ENCODE results near the gene MYL4. TPM values are rescaled to one million over a fixed set of nuclear protein-coding genes. Genes with fewer than 3 reads are reported as not detected.
A peak's percentile ranks its signal among the peaks of the same experiment; 100 is the strongest.
"Not testable (repeated sequence)": the region's sequence is repeated elsewhere in the genome, so short reads cannot be mapped to it uniquely, and the experiment has no call there.

MYL4 gene
- total RNA-seq, 1 donor from 2014 or later: not detected

DNA sequence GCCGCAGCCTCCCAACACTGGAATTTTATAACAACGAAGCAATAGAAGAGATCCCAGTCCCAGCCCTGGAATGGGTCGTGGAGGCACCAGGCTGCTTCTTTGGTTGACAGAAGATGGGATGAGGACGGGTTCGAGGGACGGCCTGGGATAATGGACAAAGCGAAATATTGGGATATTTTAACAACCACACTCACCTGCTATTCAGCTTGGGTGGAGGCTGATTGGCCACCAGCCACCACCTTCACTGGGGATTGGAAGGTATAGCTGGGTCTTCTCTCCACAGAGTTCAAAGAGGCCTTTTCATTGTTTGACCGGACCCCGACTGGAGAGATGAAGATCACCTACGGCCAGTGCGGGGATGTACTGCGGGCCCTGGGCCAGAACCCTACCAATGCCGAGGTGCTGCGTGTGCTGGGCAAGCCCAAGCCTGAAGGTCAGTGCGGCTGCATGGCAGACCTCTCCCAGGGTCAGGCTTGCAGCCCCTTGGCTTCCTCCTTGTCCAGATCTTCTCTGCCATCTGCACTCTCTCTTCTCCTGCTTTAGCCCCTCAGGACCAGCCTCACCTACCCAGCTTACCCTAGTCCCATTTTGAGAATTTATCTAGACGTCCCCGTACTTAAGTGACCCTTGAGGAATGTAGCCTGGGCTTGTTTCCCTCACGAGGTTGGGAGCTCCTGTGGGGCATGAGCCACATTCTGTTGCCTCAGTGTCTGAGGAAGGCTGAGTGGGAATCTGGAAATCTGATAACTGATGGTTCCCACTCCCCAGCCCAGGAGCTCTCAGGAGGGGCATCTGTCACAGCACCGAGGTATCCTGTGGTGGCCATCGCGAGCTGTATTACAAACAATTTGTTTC lies 10.7 kb downstream of the MYL4 start:
- DNase-seq (ENCODE audit: low spot score): peak; percentile 40

DNA sequence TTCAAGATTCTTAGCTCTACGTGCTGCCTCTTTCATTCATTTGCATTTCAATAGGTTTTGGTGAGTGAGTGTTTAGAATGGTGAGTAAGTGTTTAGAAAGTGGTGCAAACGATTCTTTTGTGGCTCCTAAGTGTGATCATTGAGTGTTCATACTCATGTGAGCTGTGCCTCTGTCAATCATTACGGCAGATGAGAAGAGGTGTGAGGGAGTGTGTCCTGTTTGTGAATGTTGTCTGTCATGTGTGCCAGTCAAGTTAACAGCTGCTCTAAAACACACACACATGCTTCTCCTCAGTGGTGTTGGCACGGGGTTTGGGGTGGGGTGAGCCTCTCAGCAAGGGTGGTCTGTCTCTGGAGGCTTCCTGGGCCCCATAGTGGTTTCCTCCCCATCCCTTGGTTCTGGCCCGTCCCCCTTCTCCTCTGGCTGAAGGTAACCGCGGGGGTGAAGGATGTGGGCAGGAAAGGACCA lies 11.4 kb downstream of the MYL4 start:
- ATAC-seq (no peak), DNase-seq (ENCODE audit: low spot score) (no peak)

More for the DNA sequence above, 10.7 kb downstream of the MYL4 start:
- no peak for ATAC-seq

DNA sequence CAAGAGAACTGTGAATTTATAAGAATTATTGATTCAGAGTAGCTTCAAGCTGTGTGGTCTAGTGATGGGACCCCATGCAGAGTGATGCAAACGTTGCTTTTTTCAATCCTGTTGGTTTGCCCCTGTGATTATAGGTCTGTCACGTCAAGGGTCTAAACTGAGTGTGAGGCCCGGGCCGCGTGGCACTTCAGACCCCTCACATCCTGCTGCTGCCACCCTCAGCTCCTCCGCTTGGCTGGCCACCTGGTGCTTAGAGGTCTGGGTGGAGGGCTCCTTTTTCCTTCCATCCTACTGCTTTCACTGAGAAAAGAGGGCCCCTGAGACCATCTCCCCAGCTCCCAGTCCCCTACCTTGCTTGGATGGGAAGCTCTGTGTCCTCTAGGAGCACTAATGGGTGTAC lies 12.0 kb downstream of the MYL4 start:
- ATAC-seq: no peak
- DNase-seq (ENCODE audit: low spot score): no peak

DNA sequence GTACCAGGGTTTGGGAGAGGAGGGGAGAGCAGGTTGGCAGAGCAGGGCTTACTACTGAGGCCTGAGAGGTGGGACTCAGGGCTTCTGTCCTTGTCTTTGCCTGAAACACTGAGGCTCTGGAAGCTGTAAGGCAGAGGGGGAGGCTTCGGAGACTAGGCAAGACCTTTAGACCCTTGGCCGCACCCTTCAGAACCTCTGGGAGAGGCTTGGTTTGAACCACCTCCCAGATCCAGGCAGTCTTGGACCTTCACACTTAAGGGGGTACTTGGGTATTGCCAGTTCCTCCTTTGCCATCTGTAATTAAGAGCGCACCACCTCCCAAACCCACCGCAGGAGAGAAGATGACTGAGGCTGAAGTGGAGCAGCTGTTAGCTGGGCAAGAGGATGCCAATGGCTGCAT lies 12.9 kb downstream of the MYL4 start:
- DNase-seq (ENCODE audit: low spot score) (no peak), ATAC-seq (no peak)

DNA sequence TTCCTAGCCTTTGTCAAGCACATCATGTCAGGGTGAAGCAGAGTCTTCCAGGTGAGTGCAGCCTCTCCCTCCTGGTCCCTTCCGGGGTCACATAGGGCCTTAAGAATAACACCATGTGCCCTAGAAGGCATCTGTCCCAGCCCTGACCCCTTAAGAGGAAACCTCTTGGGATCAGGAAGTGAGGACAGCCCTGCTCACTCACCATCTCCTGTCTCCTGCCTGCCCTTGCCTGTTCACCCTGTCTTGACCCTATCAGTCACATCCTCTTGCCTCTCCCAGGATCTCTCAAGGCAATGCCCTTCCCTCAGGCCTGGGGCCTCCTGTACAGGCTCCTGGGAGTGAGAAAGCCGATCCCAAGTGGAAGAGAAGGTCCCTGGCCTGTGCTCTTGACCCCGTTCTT lies 13.9 kb downstream of the MYL4 start:
- DNase-seq (ENCODE audit: low spot score) (no peak), ATAC-seq (peak; percentile 46)

DNA sequence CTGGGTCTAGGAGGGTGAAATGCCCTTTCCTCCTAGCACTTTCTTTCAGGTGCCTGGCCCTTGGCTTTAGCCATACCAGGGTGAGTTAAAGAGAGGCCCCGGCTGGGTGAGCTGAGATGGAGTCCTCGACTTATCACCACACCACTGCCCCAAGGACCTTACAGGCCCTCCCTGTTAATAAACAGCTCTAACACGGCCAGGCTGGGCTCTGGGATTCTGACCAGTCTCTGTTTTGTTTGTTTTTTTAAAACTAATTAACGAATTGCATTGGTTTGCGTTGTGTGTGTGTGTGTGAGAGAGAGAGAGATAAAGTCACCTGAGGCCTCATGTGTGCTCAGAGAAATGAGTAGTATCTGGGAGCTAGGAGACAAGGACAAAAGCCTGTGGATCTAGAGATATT lies 14.3 kb downstream of the MYL4 start:
- peak; percentile 61 for ATAC-seq

DNA sequence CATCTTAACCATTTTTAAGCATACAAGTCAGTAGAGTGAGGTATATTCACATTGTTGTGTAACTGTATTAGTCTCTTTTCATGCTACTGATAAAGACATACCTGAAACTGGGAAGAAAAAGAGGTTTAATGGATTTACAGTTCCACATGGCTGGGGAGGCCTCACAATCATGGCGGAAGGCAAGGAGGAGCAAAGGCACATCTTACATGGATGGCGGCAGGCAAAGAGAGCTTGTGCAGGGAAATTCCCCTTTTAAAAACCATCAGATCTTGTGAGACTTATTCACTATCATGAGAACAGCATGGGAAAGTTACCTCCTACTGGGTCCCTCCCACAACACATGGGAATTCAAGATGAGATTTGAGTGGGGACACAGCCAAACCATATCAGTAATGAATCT lies 14.9 kb downstream of the MYL4 start:
- not testable (repeated sequence) for ATAC-seq; DNase-seq (ENCODE audit: low spot score)

More for the DNA sequence above, 14.3 kb downstream of the MYL4 start:
- no peak for DNase-seq (ENCODE audit: low spot score)

DNA sequence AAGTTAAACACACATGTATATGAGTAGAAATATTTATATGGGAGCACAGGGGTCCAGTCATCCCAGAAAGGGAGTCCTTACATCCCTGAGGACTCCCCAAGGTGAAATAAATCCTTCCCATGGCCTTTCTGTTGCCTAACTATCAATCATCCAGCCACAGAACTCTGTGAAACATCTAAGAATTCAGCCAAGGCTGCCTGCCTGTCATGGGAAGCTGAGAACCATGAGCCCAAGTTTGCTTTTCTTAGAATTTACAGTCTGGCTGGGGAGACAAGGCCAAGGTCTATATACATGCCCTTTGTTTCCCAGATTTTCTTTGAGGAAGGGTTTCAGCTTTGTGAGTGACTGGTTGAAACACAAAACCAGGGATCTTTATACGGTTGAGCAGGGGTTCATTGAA lies 15.8 kb downstream of the MYL4 start:
- ATAC-seq (no peak), DNase-seq (ENCODE audit: low spot score) (no peak)

DNA sequence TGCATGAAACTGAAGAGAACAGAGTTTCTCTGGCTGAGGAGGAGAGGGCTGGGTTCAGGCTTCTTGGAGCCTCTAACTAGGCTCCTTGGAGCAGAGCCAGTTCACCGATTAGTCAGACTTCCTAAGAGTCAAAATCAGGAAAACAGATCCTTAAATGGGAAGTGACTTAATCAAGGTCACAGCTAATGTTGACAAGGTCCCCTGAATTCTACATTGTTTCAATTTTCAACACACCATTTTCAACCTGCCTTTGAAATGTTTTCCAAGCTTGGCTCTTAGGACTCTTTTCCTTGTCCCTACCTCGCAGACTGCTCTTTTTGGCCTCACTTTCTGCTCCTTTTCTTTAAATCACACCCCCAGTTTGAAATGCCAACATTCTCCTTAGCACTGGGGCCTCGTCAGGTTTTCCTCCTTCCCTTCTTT lies 16.3 kb downstream of the MYL4 start:
- DNase-seq (ENCODE audit: low spot score): no peak
- peak; percentile 3 for ATAC-seq

DNA sequence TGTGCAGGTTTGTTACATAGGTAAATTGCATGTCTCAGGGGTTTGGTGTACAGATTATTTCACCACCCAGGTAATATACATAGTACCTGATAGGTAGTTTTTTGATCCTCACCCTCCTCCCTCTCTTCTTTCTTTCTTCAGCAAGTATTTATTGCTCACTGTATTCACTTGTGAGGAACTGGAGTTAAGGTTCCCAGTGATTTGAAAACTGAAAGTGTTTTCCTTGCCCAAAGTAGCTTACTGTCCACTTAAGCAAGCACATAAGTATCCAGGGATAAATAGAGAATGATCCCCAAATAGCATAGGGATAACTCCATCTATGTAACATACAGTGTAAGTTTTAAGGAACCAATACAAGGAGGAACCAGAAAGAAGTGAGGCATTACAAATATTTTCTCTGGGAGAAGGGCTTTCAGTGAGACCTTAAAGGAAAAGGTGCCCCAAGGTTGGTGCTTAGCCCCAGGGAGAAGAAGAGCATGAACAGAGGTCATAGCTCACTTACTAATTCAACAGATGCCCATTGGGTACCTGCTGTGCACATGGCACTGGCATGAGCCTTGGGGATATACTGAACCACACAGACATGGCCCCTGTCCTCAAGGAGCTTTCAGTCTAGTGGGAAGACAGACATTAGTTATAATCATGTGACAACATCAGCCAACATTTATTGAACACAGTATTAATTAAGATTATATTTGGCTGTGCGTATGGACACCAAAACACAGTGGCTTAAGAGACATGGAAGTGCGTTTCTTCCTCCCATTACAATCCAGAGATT lies 17.0 kb downstream of the MYL4 start:
- DNase-seq (ENCODE audit: low spot score) (no peak), ATAC-seq (no peak)

DNA sequence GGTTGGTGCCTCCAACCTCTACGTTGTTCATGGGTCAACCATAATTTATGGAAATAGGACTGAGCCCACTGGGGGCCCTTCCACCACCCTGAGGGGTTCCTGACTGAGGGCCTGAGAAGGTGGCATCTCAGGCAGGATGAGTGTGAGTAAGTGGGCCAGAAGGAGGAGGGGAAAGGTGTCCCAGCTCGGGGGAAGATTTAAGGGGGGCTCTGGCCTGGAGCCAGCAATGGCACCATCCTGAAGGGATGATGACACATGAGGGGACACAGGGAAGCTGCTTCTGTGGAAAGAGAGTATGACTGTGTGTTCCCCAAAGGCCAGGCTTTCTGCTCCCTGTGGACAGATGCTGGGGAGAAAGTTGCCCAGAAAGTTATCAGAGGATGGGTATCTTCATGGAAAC lies 18.7 kb downstream of the MYL4 start:
- no peak for DNase-seq (ENCODE audit: low spot score)
- no peak for ATAC-seq

DNA sequence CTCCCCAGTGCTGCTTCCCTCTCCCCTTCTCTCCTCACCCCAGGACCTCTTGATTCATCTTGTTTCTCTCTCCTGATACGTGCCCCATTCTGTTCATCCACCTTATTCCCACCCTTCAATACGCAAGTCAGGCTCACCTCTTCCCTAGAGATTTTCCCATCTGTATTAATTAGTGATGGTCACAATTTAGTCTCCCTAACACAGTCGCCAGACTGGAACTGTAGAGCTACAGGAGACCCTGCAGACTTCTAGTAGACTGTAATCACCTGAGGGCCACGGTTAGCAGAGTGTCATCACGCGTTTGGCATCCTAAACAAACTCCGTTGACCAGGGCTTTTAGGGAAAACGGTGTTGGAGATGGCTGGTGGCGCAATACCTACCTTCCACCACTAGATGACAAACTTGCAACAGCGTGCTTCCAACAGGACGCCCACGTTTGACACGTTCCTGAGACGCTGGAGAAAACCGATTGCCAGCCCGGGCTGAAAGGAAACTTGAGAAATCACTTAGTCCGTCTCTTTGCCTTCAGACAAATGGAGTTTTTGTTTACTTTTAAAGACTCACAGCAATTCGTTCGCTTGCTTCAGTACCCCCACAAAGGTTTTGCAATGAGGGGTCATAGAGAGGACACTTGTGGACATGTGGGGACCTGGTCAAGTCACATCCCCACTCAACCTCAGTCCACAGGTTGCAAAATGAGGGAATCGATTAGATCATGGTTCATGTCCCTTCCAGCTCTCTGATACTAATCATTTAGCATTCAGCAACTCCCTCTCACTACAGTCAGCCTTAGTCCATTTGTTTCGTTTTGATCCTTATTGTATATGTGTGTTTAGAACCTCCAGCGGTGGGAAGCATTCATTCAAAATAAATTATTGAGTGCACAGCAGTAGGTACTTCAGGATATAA lies 20.6 kb downstream of the MYL4 start:
- DNase-seq (ENCODE audit: low spot score): peak; percentile 92
- peak; percentile 83 for ATAC-seq

DNA sequence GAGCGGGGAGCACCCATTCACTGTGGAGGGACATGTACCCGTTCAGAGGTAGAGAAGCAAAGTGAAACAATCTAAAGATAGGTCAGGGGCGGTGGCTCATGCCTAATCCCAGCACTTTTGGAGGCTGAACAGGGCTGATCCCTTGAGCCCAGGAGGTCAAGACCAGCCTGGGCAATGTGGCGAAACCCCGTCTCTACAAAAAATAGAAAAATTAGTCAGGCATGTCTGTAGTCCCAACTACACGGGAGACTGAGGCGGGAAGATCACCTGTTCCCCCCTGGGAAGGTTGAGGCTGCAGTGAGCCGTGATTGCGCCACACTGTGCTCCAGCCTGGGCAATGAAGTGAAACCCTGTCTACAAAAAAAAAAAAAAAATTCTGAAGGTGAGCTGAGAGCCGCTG lies 21.7 kb downstream of the MYL4 start:
- ATAC-seq (peak; percentile 63), DNase-seq (ENCODE audit: low spot score) (peak; percentile 76)

DNA sequence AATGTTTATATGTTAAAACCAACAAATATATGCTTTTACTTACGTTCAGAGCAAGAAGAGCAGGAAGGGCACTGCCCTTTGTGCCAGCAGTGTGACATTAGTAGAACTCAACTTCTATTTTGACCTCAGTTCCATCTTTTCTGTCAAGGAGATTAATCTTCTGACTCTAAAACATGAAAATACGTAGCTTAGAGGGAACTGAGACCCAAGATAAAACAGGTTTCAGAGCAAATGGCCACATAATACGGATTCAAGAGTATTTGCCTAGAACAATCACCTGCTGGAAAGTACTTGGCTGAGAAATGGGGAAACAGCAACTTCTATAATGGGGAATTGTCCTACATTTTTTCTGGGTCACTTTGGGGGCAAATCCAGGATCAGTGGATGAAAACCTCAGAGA lies 22.2 kb downstream of the MYL4 start:
- peak; percentile 2 for ATAC-seq
- DNase-seq (ENCODE audit: low spot score): no peak

DNA sequence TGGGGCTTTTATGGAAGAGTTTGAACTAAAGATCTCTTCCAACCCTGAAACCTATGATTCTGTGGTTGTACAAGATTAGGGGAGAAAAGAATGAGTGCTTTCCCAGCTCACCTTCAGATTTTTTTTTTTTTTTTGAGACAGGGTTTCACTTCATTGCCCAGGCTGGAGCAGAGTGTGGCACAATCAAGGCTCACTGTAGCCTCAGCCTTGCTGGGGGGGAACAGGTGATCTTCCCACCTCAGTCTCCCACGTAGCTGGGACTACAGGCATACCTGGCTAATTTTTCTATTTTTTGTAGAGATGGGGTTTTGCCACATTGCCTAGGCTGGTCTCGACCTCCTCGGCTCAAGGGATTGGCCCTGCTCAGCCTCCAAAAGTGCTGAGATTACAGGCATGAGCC lies 22.7 kb downstream of the MYL4 start:
- ATAC-seq (no peak), DNase-seq (ENCODE audit: low spot score) (no peak)

DNA sequence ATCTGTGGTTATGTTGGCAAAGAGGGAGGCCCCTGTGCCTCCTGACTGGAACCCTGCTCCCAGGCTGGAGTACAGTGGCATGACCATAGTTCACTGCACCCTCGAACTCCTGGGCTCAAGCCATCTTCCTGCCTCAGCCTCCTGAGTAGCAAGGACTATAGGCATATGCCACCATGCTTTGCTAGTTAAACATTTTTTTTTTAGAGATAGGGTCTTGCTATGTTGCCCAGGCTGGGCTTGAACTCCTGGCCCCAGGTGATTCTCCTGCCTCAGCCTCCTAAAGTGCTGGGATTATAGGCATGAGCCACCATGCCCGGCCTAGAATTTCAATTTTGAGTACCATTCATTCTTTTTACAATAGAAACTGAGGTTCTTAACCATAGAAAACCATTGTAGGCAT lies 23.3 kb downstream of the MYL4 start:
- DNase-seq (ENCODE audit: low spot score) (no peak), ATAC-seq (no peak)

DNA sequence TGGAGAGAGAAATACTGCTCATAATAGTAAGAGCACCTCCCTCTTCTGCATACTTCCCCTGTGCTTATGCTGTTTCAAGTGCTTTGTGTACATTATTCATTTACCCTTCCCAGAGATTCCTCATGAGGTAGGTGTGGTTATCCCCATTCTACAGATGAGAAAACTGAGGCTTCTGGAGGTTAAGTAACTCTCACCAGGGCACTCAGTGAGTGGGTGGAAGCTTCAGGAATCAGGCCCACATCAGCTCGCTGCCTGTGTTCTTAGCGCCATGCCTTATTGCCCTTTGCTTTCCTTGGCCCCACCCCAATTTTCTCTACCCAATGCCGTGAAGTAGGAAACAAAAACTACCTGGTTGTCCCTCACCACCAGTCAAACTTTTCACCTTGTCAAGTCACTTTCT lies 26.4 kb downstream of the MYL4 start:
- ATAC-seq: no peak

DNA sequence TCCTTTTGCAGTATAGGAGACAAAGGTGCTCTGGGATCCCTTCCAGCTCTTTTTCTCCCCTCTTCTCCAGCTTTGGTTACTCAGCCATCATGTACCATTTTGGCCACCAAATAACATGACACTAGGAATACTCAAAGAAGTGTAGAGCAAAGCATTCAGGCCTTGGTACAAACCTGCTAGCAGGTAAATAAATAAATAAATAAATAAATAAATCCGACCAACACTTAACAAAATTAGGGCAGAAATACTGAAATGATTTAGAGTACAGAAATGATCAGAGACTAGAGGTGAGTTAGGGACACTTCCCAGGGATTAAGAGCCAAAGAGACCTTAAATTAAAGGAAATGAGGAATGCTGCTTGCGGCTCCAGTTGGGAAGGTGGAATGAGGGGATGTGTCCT lies 26.8 kb downstream of the MYL4 start:
- DNase-seq (ENCODE audit: low spot score): no peak
- ATAC-seq: no peak

More for the DNA sequence above, 26.4 kb downstream of the MYL4 start:
- no peak for DNase-seq (ENCODE audit: low spot score)

DNA sequence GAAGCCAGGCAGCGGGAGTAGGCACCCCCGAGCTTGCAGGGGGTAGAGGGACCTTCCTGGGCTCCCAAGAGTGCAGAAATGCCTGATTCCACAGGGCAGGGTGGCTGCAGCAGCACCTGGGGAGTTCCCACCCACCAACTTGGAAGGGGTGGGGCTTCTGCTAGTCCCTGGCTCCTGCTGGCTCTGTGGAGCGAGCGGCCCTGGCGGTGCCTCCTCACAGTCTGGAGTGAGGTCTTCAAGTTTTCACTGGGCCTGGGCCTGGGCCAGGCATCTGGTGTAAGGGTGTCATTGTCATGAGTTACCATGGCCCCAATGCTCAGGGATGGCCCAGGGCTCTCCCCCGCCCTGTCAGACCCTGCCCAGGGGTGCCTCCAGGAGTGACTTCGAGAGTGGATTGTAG lies 28.7 kb downstream of the MYL4 start:
- ATAC-seq: no peak
- DNase-seq (ENCODE audit: low spot score): no peak

DNA sequence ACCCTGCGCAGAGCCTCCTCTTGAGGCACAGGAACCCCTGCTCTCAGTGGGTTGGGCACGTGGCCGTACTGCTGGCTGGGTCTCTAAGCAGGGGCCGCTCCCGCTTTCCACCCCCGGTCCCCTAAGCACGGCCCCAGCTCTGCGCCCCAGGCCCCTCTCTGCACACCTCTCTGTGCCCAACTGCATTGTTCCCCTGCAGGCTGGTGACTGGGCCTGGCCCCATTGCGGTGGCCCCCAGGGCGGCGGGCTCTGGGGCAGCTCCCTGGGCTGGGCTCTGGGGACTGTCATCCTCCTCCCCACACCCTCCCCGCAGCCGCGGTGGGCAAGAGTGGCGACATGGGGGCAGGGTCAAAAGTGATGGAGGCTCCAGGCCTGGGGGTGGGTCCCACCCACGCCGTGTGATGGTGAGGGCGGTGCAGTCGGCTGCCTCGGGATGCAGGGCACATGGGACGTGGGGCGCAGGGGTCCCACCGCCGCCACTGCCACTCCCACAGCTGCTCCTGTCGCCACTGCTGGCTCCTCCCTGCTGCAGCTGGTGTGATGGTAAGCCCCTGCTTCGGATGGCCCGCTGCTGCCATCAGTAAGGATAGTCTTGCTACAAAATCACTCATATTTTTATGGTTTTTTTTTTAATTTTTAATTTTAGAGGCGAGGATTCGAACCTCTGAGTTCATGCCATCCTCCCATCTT lies 29.3 kb downstream of the MYL4 start:
- no peak for ATAC-seq
- DNase-seq (ENCODE audit: low spot score): no peak
